SW480 (cell line): ENCODE results near the gene BHMT2.

Experiments
- DNase-seq: peaks from one replicate; pipeline ENCODE4 v3.0.0-alpha.2; 2016; ENCODE audit warnings: low spot score

The BHMT2 gene

GRCh38 chr5:79062436-79062835, 7.1 kb upstream of the BHMT2 start:
- no peak for DNase-seq

GRCh38 chr5:79070350-79070667, 742 bp downstream of the BHMT2 start:
- DNase-seq = no peak

GRCh38 chr5:79074641-79075040, 5.1 kb downstream of the BHMT2 start:
- peak; percentile 32 for DNase-seq

- no peak for DNase-seq
Observed at GRCh38 chr5:79075646-79076426, 6.3 kb downstream of the BHMT2 start.

GRCh38 chr5:79076819-79077218, 7.3 kb downstream of the BHMT2 start:
- DNase-seq = no peak

GRCh38 chr5:79077680-79078365, 8.3 kb downstream of the BHMT2 start:
- no peak for DNase-seq

- DNase-seq = no peak
Observed at GRCh38 chr5:79080804-79081203, 11.2 kb downstream of the BHMT2 start.

- no peak for DNase-seq
Observed at GRCh38 chr5:79081779-79082178, 12.2 kb downstream of the BHMT2 start.

- DNase-seq = peak; percentile 20
Observed at GRCh38 chr5:79086116-79086515, 16.5 kb downstream of the BHMT2 start.

- DNase-seq = no peak
Observed at GRCh38 chr5:79088507-79088906, 18.9 kb downstream of the BHMT2 start.

GRCh38 chr5:79091064-79091463, 21.5 kb downstream of the BHMT2 start:
- no peak for DNase-seq

GRCh38 chr5:79093762-79094161, 24.2 kb downstream of the BHMT2 start:
- DNase-seq = no peak

GRCh38 chr5:79105868-79106267, 36.3 kb downstream of the BHMT2 start:
- no peak for DNase-seq

GRCh38 chr5:79107020-79107796, 37.6 kb downstream of the BHMT2 start:
- no peak for DNase-seq

- DNase-seq = no peak
Observed at GRCh38 chr5:79108086-79108485, 38.5 kb downstream of the BHMT2 start.

- DNase-seq = no peak
Observed at GRCh38 chr5:79108792-79109191, 39.2 kb downstream of the BHMT2 start.

- no peak for DNase-seq
Observed at GRCh38 chr5:79109527-79110492, 40.2 kb downstream of the BHMT2 start.

- DNase-seq = no peak
Observed at GRCh38 chr5:79111387-79111959, 41.9 kb downstream of the BHMT2 start, which contains the start of gene BHMT. Gene BHMT (plus strand): TSS chr5:79111809. CDS start chr5:79111886, 77 bp downstream.

- DNase-seq = no peak
Observed at GRCh38 chr5:79111960-79112702, 42.6 kb downstream of the BHMT2 start.

GRCh38 chr5:79112703-79113058, 43.1 kb downstream of the BHMT2 start:
- DNase-seq = no peak

GRCh38 chr5:79119486-79119885, 49.9 kb downstream of the BHMT2 start:
- no peak for DNase-seq
